ENCODE results near the gene KLF8. TPM values are rescaled to one million over a fixed set of nuclear protein-coding genes. Genes with fewer than 3 reads are reported as not detected.

The KLF8 gene
- polyA plus RNA-seq, 3 donors, result 1.7 to 15.0 (median 9.0) TPM

- no peak overlapping the region for H3K27ac ChIP-seq (ENCODE audit: low read depth, low read length)
- 53 to 84% (median 69%) methylated on average over 2 of the region's 2 CpGs for WGBS, 3 donors
These were observed 56.5 kb downstream of the KLF8 start for GRCh38 chrX:56288608-56289007.

- 65 to 88% (median 88%) methylated on average over 1 of the region's 1 CpG for WGBS, 3 donors
- no peak overlapping the region for H3K27ac ChIP-seq (ENCODE audit: low read depth, low read length)
These were observed 57.3 kb downstream of the KLF8 start for GRCh38 chrX:56289449-56289848.

GRCh38 chrX:56308726-56309125, 76.6 kb downstream of the KLF8 start:
- 60 to 83% (median 83%) methylated on average over 1 of the region's 1 CpG for WGBS, 3 donors

GRCh38 chrX:56309881-56310280, 77.7 kb downstream of the KLF8 start:
- no peak overlapping the region for H3K27ac ChIP-seq (ENCODE audit: low read depth, low read length)
- 72 to 83% (median 76%) methylated on average over 4 of the region's 4 CpGs for WGBS, 3 donors

More at GRCh38 chrX:56308726-56309125, 76.6 kb downstream of the KLF8 start:
- no peak overlapping the region for H3K27ac ChIP-seq (ENCODE audit: low read depth, low read length)

DNA sequence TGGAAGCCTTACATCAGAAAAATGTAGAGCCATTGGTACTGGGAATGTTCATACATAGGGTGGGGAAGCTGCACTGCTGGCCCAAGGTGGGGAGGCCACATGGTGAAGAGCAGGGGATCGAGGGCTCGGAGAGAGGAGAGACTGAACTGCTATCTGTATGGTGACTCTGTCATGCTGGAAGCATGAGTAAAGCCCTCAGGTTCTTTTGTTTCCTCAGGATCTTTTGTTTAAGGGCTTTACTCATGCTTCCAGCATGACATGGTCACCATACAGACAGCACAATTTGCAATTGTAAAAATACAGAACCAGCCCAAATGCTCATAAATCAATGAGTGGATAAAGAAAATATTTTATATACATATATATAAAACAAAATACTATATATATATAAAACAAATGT, 78.4 kb downstream of the KLF8 start:
- WGBS, 3 donors, result 83 to 98% methylated on average over 2 of the region's 2 CpGs; no CpG with 5 or more reads in 1 of the 3 donors
- H3K27ac ChIP-seq (ENCODE audit: low read depth, low read length), result no peak overlapping the region

- H3K27ac ChIP-seq (ENCODE audit: low read depth, low read length), result no peak overlapping the region
- WGBS, 3 donors, result 69 to 88% (median 83%) methylated on average over 3 of the region's 3 CpGs
These were observed 81.2 kb downstream of the KLF8 start for GRCh38 chrX:56313308-56313707.

DNA sequence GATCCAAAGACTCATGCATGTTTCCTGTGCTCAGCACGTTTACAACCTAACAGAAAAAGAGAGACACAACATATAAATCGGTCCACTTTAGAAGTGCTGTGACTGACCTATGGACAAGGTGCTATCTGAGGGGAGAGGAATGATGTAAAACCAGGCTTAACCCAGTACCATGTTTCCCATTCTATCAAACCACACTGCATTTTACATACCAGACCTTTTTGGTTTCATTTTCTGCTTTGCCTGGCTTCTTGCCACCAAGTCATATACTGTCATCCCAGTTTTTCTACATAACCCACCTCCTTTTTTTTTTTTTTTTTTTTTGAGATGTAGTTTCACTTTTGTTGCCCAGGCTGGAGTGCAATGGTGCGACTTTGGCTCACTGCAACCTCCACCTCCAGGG, 82.2 kb downstream of the KLF8 start:
- H3K27ac ChIP-seq (ENCODE audit: low read depth, low read length), result no peak overlapping the region
- WGBS, 3 donors, result 32 to 63% (median 59%) methylated on average over 3 of the region's 3 CpGs

- no peak overlapping the region for H3K27ac ChIP-seq (ENCODE audit: low read depth, low read length)
- WGBS, 3 donors, result 65 to 91% (median 72%) methylated on average over 2 of the region's 2 CpGs
These were observed 85.9 kb downstream of the KLF8 start for GRCh38 chrX:56318076-56318475.

DNA sequence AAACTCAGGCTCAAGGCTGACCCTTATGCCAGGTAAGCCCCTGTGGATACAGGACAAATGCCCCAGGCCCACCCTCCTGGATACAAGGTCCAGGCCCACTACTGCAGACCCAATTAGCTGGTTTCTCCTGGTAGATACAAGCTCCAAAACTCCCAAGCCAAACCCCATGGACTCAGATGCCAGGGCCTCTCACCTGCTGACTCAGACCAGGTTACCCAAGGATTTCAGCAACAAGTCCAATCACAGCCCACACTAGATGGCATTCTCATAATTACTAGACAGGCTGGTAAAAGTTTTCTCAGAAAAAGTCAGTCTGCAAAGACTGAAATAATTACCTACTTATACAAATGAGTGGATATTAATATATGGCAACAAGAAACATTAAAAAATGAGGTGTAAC, 87.0 kb downstream of the KLF8 start:
- no peak overlapping the region for H3K27ac ChIP-seq (ENCODE audit: low read depth, low read length)
